A673 (cell line): ENCODE measurements around the gene ADGRF1. TPM values are rescaled to one million over a fixed set of nuclear protein-coding genes. Genes with fewer than 3 reads are reported as not detected.

ENCODE experiments used
- BruUV-seq: library from RNA; stranded (reverse); fragments of 400-500 nt; replicated peaks from 2 replicates; lab custom pipeline; 2021; lab: Mats Ljungman, UMichigan
- CTCF ChIA-PET: fragments of 300-600 bp; sonication (Branson Sonifier 250); formaldehyde crosslinking; loops from one replicate; lab custom pipeline; 2022; ENCODE audit warnings: antibody characterized with exemption; lab: Charles Lee
- POLR2A ChIA-PET: fragments of 300-600 bp; sonication (Branson Sonifier 250); formaldehyde crosslinking; loops from one replicate; lab custom pipeline; 2022; ENCODE audit warnings: antibody characterized with exemption; ENCODE audit not compliant: low non-redundant PET; lab: Charles Lee
- DNase-seq: peaks from one replicate; pipeline ENCODE4 v3.0.0-alpha.2; 2015; ENCODE audit warnings: low spot score
- H3K27ac ChIP-seq: fragments of 200-600 bp; sonication (generic); 2 replicates; pipeline ENCODE4 v1.5.1; 2016; ENCODE audit warnings: mixed run types, low read depth, mild to moderate bottlenecking, mixed read lengths, antibody characterized with exemption, low read length; ENCODE audit not compliant: poor library complexity, severe bottlenecking
- H3K27me3 ChIP-seq: fragments of 200-600 bp; sonication (generic); replicated peaks from 2 replicates; pipeline ENCODE4 v1.6.1; 2017; ENCODE audit warnings: mixed run types, low read depth, mild to moderate bottlenecking, mixed read lengths, antibody characterized with exemption, low read length; ENCODE audit not compliant: insufficient read depth, poor library complexity
- H3K36me3 ChIP-seq: fragments of 200-600 bp; sonication (generic); 2 replicates; pipeline ENCODE4 v1.6.1; 2016; ENCODE audit warnings: mixed run types, mild to moderate bottlenecking, mixed read lengths, antibody characterized with exemption, low read length; ENCODE audit not compliant: insufficient read depth, poor library complexity, severe bottlenecking
- H3K4me1 ChIP-seq: fragments of 200-600 bp; sonication (generic); 2 replicates; pipeline ENCODE4 v1.6.1; 2017; ENCODE audit warnings: mixed run types, mild to moderate bottlenecking, mixed read lengths, antibody characterized with exemption, low read length; ENCODE audit not compliant: insufficient read depth, poor library complexity, severe bottlenecking
- H3K4me3 ChIP-seq: fragments of 200-600 bp; sonication (generic); 2 replicates; pipeline ENCODE4 v1.5.1; 2016; ENCODE audit warnings: low read depth, mixed run types, mild to moderate bottlenecking, mixed read lengths, low read length; ENCODE audit not compliant: poor library complexity, severe bottlenecking
- H3K9me3 ChIP-seq: fragments of 200-600 bp; sonication (generic); 2 replicates; pipeline ENCODE4 v1.6.1; 2016; ENCODE audit warnings: mixed run types, low read depth, mild to moderate bottlenecking, mixed read lengths, antibody characterized with exemption, low read length; ENCODE audit not compliant: poor library complexity, severe bottlenecking
- EZH2 ChIP-seq: fragments of 200-600 bp; sonication (generic); IDR thresholded peaks from 2 replicates; pipeline ENCODE4 v1.6.1; 2017; ENCODE audit warnings: borderline replicate concordance, low read depth, mild to moderate bottlenecking, mixed read lengths, antibody characterized with exemption, low read length; ENCODE audit not compliant: poor library complexity, severe bottlenecking
- intact Hi-C: fragments of 100-400 bp; cut with micrococcal nuclease; formaldehyde crosslinking; loops from one replicate; pipeline ENCODE4 v1.10.0; 2022; ENCODE audit not compliant: unreplicated experiment
- total RNA-seq: library from RNA; stranded (reverse); gene quantifications from 2 replicates; pipeline ENCODE4 v1.2.3, GENCODE V29; 2021
- TF ChIP-seq, protein P1 (sequence below): fragments of 300-800, 200-600 bp; sonication (generic); conservative IDR thresholded peaks from 2 replicates; pipeline ENCODE4 v1.5.1; 2017; ENCODE audit warnings: low read depth, mild to moderate bottlenecking, antibody characterized with exemption, low read length, moderate library complexity, mixed read lengths

The ADGRF1 gene
- total RNA-seq, 1 experiment from 2014 or later = not detected

DNA sequence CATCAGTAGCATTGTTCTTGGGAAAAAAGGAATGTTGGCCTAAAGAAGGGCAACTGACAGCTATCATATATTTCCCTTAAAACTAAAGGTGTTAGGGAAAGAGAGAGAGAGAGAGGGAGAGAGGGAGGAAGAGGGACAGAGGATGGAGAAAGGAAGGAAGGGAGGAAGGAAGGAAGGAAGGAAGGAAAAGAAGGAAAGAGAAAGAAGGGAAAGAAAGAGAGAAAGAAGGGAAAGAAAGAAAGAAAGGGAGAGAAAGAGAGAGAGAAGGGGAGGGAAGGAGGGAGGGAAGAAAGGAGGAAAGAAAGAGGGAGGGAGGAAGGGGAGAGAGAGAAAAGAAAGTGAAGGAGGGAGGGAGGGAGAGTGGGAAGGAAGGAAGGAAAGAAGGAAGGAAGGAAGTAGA, 82.7 kb downstream of the ADGRF1 start:
- no TSS peak for BruUV-seq
- intact Hi-C loops = no loop called here
- no peak overlapping the region for H3K4me3 ChIP-seq
- no peaks in the 10 kb centered on the region for H3K36me3 ChIP-seq
- peaks cover 59% of the 10 kb centered on the region for H3K27me3 ChIP-seq
- TF ChIP-seq, protein P1, sequence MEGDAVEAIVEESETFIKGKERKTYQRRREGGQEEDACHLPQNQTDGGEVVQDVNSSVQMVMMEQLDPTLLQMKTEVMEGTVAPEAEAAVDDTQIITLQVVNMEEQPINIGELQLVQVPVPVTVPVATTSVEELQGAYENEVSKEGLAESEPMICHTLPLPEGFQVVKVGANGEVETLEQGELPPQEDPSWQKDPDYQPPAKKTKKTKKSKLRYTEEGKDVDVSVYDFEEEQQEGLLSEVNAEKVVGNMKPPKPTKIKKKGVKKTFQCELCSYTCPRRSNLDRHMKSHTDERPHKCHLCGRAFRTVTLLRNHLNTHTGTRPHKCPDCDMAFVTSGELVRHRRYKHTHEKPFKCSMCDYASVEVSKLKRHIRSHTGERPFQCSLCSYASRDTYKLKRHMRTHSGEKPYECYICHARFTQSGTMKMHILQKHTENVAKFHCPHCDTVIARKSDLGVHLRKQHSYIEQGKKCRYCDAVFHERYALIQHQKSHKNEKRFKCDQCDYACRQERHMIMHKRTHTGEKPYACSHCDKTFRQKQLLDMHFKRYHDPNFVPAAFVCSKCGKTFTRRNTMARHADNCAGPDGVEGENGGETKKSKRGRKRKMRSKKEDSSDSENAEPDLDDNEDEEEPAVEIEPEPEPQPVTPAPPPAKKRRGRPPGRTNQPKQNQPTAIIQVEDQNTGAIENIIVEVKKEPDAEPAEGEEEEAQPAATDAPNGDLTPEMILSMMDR = no peak
- H3K27ac ChIP-seq = no peak overlapping the region
- CTCF ChIA-PET = no interaction called here
- H3K4me1 ChIP-seq = peaks cover 9% of the 10 kb centered on the region
- POLR2A ChIA-PET = no interaction called here
- no peak for DNase-seq
- no peaks in the 10 kb centered on the region for H3K9me3 ChIP-seq

DNA sequence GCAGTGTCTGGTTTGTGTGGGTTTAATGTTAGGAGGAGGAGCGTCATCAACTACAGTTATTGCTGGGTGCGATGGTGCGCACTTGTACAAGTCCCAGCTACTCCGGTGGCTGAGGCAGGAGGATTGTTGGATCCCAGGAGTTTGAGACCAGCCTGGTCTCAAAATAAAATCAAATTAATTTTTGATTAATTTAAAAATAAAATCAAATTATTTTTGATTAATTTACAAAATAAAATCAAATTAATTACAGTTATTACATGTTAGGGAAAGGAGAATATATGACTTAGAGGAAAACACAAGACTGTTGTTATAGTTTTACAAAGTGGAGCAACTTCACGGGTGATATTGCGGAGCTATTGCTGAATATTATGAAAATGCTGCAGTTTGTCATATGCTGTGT, 85.7 kb downstream of the ADGRF1 start:
- CTCF ChIA-PET = no interaction called here
- TF ChIP-seq, protein P1 = no peak
- no peak for TF ChIP-seq EZH2
- no TSS peak for BruUV-seq
- DNase-seq = no peak
- POLR2A ChIA-PET = no interaction called here
- intact Hi-C loops = no loop called here
- Histone ChIP-seq H3K4me3 (no peak overlapping the region), H3K4me1 (peaks cover 9% of the 10 kb centered on the region), H3K9me3 (no peaks in the 10 kb centered on the region), H3K27ac (no peak overlapping the region), H3K27me3 (peaks cover 43% of the 10 kb centered on the region), H3K36me3 (no peaks in the 10 kb centered on the region)

DNA sequence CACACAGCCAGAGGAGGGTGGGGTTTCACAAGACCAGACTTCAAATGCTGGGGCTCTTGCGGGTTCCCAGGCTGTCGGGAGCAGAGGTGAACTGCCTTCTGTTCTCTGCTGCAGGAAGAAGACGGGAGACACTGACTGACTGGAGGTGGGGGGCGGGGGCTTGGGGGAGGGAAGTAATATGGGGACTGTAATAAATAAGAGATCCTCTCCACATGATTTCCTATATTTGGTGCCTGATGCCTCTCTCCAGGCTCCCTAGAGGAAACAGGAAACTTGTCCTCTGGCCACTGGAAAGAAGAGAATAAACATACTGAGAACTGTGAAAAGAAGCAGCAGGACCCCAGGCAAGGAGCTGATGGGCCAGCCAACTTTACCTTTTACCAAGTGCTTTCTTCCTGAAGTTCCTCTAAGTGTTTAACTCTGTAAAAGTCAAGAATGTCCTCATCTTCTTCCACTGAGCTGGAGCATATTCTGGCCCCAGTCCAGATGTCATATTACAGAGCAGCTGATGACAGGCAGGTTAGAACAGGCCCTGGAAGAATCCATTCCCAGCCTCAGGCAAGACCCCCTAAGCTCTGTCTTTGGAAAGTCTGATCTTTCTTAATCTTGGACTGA, 87.2 kb downstream of the ADGRF1 start:
- no peak for TF ChIP-seq EZH2
- TF ChIP-seq, protein P1 = no peak
- H3K4me1 ChIP-seq = peaks cover 9% of the 10 kb centered on the region
- H3K36me3 ChIP-seq = no peaks in the 10 kb centered on the region
- no TSS peak for BruUV-seq
- no peak overlapping the region for H3K27ac ChIP-seq
- intact Hi-C loops = no loop called here
- ChIA-PET POLR2A (no interaction called here), CTCF (no interaction called here)
- H3K27me3 ChIP-seq = peaks cover 43% of the 10 kb centered on the region
- H3K4me3 ChIP-seq = no peak overlapping the region
- DNase-seq = peak; percentile 62
- no peaks in the 10 kb centered on the region for H3K9me3 ChIP-seq
